Activated B cell treated with CpG ODN at 0.5 μM for 24 hours (primary cell): Measurements from ENCODE around the gene ADARB2. TPM values are rescaled to one million over a fixed set of nuclear protein-coding genes. Genes with fewer than 3 reads are reported as not detected.

Experiments used
- ATAC-seq: fragments of 200-7000 bp; cut with Tn5 transposase; one replicate; pipeline ENCODE4 v1.10.0; 2021; ENCODE audit warnings: low read depth, mild to moderate bottlenecking, moderate library complexity
- CTCF ChIA-PET: fragments of 350-600 bp; sonication (Branson Sonifier 250); formaldehyde crosslinking; loops from one replicate; lab custom pipeline; 2021; ENCODE audit warnings: antibody characterized with exemption; lab: Charles Lee
- POLR2A ChIA-PET: fragments of 350-600 bp; sonication (Branson Sonifier 250); formaldehyde crosslinking; loops from one replicate; lab custom pipeline; 2021; ENCODE audit warnings: antibody characterized with exemption; lab: Charles Lee
- DNase-seq: peaks from one replicate; pipeline ENCODE4 v3.0.0; 2022
- H3K27ac Mint-ChIP-seq: one replicate; pipeline ENCODE4 v1.8.0; 2020; ENCODE audit warnings: mixed read lengths
- H3K27me3 Mint-ChIP-seq: one replicate; pipeline ENCODE4 v1.8.0; 2021; ENCODE audit warnings: mixed read lengths
- H3K36me3 Mint-ChIP-seq: one replicate; pipeline ENCODE4 v1.8.0; 2021; ENCODE audit warnings: low read depth, mixed read lengths
- H3K4me1 Mint-ChIP-seq: one replicate; pipeline ENCODE4 v1.8.0; 2021; ENCODE audit warnings: mixed read lengths
- H3K4me3 Mint-ChIP-seq: one replicate; pipeline ENCODE4 v1.8.0; 2020; ENCODE audit warnings: mild to moderate bottlenecking, mixed read lengths
- H3K9me3 Mint-ChIP-seq: one replicate; pipeline ENCODE4 v1.8.0; 2020; ENCODE audit warnings: mixed read lengths
- intact Hi-C: fragments of 100-400 bp; cut with micrococcal nuclease; formaldehyde crosslinking; loops from one replicate; pipeline ENCODE4 v1.15.1; 2024
- total RNA-seq: library from RNA; stranded (reverse); gene quantifications from 2 replicates; pipeline ENCODE4 v1.2.3, GENCODE V29; 2022
- TF ChIP-seq, protein P1 (sequence below): fragments of 200-600 bp; IDR thresholded peaks from one replicate; pipeline ENCODE4 v1.8.0; 2022; ENCODE audit warnings: antibody characterized with exemption, mild to moderate bottlenecking

The ADARB2 gene
- total RNA-seq, 1 donor from 2014 or later: 0.11 TPM

DNA sequence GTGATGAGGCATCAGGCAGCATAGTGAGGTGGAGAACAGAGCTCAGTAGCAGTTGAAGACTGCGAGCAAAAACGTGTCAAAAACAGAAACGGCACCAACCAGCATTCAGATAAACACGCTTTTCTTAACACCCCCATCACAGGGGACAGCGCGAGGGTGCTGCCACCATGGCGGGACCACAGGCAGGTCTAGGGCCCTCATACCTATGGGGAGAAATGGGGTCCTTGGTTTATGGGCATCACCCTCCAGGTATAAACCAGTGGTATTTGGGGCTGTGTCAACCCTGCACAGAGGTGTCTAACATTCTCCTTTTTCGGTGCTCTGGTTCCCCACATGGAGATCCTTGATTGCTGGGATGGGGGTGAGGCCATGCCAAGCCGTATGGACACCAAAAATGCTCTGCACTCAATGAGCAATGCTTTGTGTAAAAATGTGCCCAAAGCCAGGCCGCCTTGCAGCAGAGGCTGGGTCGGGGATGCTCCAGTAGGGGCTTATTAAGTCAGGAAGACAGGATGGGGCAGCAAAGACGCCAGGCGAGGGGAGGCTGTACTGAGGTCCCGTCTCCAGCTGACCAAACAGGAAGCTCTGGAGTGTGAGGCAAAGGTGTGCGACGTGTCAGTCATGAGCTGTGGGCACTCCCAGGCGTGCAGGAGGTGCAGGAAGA is 489.6 kb downstream of the ADARB2 start:
- intact Hi-C loops: no loop called here
- H3K27me3 Mint-ChIP-seq: peaks cover 38% of the 10 kb centered on the region
- no peak for DNase-seq
- no peaks in the 10 kb centered on the region for H3K9me3 Mint-ChIP-seq
- POLR2A ChIA-PET: no interaction called here
- no peaks in the 10 kb centered on the region for H3K36me3 Mint-ChIP-seq
- no peaks in the 10 kb centered on the region for H3K4me1 Mint-ChIP-seq
- TF ChIP-seq, protein P1, sequence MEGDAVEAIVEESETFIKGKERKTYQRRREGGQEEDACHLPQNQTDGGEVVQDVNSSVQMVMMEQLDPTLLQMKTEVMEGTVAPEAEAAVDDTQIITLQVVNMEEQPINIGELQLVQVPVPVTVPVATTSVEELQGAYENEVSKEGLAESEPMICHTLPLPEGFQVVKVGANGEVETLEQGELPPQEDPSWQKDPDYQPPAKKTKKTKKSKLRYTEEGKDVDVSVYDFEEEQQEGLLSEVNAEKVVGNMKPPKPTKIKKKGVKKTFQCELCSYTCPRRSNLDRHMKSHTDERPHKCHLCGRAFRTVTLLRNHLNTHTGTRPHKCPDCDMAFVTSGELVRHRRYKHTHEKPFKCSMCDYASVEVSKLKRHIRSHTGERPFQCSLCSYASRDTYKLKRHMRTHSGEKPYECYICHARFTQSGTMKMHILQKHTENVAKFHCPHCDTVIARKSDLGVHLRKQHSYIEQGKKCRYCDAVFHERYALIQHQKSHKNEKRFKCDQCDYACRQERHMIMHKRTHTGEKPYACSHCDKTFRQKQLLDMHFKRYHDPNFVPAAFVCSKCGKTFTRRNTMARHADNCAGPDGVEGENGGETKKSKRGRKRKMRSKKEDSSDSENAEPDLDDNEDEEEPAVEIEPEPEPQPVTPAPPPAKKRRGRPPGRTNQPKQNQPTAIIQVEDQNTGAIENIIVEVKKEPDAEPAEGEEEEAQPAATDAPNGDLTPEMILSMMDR: no peak
- no peak overlapping the region for H3K27ac Mint-ChIP-seq
- no peak for ATAC-seq
- no peak overlapping the region for H3K4me3 Mint-ChIP-seq
- CTCF ChIA-PET: interaction anchor here (0.5 kb wide), 1 partner anchor 190 kb away, joined by 3 read pairs; no protein-coding TSS in a partner anchor

DNA sequence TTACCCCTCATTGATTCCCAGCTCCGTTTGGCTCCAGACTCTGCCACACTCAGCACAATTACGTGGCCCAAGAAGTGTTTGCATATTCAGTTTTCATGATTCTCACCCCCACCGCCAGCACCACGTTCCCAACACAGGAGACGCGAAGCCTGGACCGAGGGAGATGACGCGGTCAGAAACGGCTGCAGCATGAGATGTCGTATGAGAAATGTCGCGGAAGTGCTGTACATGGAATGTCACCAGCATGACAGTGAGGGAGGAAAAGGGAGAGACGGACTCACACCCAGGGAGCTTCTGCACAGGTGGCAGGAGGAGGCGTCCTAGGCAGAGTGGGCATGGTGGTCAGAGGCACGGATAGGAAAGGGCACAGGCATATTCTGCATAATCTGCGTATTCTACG is 492.8 kb downstream of the ADARB2 start:
- CTCF ChIA-PET: interaction anchor here (0.6 kb wide), 1 partner anchor 1554 kb away, joined by 3 read pairs; no protein-coding TSS in a partner anchor
- DNase-seq (no peak), ATAC-seq (no peak)
- POLR2A ChIA-PET: interaction anchor here (0.7 kb wide), 1 partner anchor 13 kb away, joined by 3 read pairs; no protein-coding TSS in a partner anchor
- TF ChIP-seq, protein P1: no peak
- Mint-ChIP-seq H3K36me3 (no peaks in the 10 kb centered on the region), H3K4me1 (no peaks in the 10 kb centered on the region), H3K27me3 (peaks cover 37% of the 10 kb centered on the region), H3K9me3 (no peaks in the 10 kb centered on the region), H3K27ac (no peak overlapping the region), H3K4me3 (no peak overlapping the region)
- intact Hi-C loops: no loop called here

DNA sequence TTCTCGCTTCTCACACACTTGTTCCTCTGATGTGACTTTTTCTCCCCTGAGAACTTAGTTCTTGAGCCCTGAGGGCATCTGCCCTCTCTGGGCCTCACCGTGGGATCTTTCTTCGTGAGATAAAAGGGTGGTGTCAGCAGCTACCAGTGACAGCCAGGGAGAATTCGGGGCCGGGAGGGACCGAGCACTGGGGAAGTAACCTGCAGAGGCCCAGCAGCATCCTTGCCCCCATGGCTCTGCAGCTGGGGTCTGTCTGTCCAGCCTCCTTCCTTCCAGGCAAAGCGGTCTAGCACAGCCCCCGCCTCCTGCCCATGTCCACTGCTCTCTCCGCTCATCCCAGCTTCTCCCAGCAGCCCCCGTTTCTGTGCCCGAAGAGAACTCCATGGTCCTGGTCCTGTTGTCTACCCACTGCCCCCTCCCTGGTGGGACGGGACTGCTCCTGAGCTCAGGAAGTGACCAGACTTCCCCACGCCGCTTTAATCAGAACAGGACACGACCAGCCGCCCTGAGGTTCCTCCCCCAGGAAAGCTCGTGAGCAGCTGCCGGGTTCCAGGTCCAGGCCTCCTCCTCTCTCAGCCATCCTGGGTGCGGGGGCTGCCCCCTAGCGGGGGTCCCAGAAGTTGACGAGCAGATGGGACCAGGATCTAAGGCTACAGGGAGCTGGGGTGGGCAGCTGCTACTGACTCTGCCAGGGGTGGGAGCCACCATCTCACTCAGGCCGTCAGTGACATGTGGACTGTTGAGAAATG is 493.7 kb downstream of the ADARB2 start:
- Mint-ChIP-seq H3K9me3 (no peaks in the 10 kb centered on the region), H3K27ac (no peak overlapping the region), H3K4me1 (no peaks in the 10 kb centered on the region), H3K4me3 (no peak overlapping the region), H3K36me3 (no peaks in the 10 kb centered on the region), H3K27me3 (peaks cover 37% of the 10 kb centered on the region)
- no peak for DNase-seq
- ChIA-PET CTCF (no interaction called here), POLR2A (no interaction called here)
- ATAC-seq: no peak
- TF ChIP-seq, protein P1: no peak
- intact Hi-C loops: no loop called here

DNA sequence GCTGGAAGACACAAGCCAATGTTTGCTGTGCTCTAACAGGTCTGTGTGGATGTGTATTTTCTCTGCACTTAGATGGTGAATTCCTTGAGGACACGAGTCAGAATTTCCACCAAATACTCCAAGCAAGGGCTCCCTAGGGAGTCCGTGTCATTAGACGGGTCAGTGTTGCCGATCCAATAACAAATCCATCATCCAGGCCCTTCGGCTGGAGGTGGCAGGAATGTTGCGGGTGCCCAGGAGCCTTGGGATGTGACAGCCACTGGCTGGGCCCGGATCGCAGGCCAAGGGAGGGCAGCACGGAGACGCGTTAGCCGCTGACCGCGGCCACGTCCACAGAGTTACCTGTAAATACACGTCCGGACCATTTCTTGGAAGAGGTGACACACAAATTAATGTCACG is 494.4 kb downstream of the ADARB2 start:
- Mint-ChIP-seq H3K4me1 (no peaks in the 10 kb centered on the region), H3K27ac (no peak overlapping the region), H3K36me3 (no peaks in the 10 kb centered on the region), H3K4me3 (no peak overlapping the region), H3K27me3 (peaks cover 37% of the 10 kb centered on the region), H3K9me3 (no peaks in the 10 kb centered on the region)
- ChIA-PET CTCF (no interaction called here), POLR2A (no interaction called here)
- intact Hi-C loops: no loop called here
- ATAC-seq (no peak), DNase-seq (no peak)
- TF ChIP-seq, protein P1: no peak
